ENCODE data around the gene SEMA3F.
A peak's percentile ranks its signal among the peaks of the same experiment; 100 is the strongest.

The SEMA3F gene

DNA sequence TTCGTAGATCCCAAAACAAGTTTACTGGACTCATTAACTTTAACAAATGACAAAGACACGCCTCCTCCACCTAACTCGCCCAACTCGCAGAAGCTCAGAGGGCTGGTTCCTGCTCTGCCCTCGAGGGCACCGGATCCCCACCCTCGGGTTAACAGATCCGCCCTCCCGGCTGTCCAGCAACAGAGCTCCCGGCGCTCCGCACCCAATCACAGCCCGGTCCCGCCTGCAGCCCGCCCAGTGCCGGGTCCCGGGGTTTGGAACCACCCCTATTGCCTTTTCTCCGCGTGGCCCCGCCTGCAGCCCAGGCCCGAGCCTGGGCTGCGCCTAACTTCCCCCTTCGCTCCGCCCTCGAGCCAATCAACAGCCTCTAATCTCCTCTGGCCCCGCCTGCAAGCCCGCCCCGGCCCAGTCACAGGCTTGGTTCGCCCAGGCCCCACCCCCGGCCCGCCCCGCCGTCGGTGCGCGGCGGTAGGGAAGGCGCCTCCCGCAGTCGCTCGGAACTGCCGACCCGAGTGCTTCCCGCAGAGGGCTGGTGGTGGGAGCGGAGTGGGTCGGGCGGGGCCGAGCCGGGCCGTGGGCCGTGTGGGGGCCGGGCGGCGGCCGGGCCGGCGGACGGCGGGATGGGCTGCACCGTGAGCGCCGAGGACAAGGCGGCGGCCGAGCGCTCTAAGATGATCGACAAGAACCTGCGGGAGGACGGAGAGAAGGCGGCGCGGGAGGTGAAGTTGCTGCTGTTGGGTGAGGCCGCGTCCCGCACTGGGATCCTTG, 80.8 kb downstream of the SEMA3F start, which contains the start of gene GNAI2:
Gene GNAI2, plus strand, starts transcription at position 489 of the 768 bp plus-strand sequence. Its CDS starts 132 bp downstream, at position 621.
- DNase-seq (ENCODE audit: low spot score), result peak; percentile 98

DNA sequence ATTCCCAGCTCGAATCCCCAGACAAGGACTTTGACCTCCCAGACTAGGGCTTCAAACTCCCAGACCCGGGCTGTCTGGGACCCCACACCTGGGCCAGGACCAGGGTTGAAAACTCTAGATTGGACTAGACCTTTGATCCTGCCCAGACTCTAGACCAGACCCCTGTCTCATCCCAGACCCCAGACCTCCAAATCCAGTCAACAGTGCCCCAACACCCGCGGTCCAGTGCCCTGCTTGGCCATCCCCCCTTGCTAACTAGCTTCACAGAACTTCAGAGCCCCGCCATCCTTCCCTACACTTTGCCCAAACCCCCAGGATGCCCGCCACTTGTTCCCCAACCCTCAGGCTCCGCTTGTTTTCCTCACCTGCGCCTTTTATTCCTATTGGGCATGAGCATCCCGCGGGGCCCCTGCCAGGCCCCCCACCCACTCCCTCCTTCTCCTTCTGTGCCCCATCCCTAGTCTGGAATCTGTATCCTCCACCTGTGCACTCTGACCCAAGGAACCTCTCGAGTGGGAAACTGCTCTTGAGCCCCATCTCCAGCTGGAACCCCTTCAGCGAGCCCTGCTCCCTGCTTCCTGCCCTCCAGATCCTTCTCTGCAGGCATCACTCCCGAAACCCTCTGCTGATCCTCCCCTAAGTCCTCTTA, 81.5 kb downstream of the SEMA3F start:
- no peak for DNase-seq (ENCODE audit: low spot score)

DNA sequence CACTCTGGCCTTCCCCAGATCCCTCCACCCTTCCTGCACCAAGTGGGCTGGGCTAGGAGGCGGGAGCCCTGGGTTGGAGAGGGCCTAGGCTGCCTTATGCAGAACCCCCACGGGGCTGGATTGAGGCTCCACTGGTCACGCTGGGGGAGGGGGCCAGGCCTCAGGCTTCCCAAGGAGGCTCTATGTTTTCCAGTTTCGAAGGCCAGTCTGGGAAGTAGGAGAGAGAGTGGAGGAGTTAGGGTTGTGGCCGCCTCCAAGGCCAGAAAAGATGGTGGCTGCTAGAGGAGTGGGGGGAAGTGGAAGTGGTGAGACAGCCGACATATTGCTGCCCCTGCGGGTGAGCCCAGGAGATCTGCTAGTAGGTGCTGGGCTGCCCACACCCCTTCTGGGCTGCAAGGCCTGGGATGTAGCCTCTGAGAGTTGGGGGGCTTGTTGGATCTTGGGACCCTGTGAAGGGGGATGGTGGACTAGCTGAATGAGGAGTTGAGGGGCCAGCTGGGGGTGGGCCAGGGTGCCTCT, 82.1 kb downstream of the SEMA3F start:
- DNase-seq (ENCODE audit: low spot score), result no peak

DNA sequence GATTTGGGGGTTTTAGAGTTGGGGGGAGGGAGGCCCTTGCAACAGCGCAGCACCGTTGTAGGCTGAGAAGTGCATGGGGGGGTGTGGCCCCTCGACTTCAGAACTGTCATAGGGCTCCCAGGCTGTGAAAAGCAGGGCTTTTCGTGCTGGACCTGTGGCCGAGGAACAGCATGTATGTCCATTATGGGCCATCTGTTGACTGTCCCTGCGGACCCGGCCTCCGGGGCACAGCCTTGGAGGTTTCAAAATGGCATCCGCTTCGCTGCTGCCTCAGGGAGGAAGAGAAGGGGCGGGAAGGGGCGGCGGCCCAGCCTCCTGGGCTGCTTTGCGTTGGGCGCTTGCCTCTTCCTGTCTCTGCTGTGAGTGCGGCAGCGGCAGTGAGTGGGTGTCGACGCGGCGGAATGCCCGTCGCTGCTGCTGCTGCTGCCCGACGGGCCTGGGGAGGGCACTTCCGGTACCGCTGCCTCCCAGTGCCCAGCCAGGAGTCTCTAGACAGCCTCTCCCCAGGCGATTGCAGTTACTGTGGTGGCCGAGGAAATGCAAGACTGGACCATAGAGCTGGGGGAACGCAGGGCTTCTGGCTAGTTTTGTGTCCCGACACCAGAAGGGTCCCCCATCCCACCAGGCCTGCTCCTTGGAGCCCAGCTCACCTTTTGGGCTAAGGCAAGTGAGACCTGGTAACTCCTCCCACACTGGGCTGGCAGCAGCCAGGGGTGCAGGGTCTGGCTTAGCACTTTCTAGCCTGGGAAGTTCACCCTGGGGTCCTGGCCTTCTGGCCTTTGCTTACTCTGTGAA, 82.8 kb downstream of the SEMA3F start:
- DNase-seq (ENCODE audit: low spot score), result no peak

DNA sequence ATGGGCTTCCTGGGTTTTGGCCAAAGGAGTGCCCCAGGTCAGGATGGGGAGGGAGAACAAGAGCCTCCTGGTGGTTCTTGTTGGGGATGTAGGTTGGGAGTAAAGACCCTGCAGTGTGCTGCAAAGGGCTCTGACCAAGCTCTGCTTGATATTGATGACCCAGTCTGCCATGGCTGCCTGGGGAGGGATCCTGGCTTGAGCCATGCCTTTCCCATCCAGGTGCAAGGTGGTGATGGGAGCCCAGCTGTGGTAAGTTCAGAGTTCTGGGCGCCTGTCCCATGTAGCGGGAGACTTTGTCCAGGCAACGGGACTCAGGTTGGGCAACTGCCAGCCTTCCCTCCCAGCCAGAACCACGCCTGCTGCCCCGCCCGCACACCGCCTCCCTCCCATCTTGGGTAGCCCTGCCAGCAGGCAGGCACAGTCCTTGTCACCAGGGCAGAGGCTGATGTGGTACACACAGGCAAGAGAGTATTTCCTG, 83.5 kb downstream of the SEMA3F start:
- peak; percentile 55 for DNase-seq (ENCODE audit: low spot score)

Measured in cerebellar cortex (tissue), 1 donor.